Measurements from ENCODE around the gene DNASE1L2. TPM values are rescaled to one million over a fixed set of nuclear protein-coding genes. Genes with fewer than 3 reads are reported as not detected.

DNASE1L2 gene
- total and polyA plus RNA-seq, 2 of the 4 experiments (the other 2 are of a cell fraction): 0.18 to 0.75 TPM

DNA sequence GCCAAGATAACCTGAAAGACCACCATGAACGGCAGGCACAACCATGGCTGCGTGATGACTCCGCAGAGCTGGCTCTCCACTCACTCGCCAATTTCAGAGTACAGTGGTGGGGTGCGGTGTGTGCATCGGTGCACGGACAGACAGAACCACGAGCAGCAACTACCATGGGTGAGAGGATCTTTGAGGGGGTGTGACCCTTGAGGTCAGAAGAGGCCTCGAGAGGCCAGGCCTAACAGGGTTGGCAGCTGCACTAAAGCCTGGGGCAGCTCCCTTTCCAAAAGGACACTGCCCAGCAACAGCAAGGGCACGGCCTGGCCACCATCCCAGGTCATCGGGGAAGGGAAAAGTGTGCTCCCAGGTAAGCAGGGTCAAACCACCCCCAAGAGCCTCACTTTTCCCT lies 17.0 kb downstream of the DNASE1L2 start:
- dilution Hi-C loops (cut with HindIII; ENCODE audit: low sequenced_read_pairs, unreplicated experiment) (no loop called here), in situ Hi-C loops (cut with MboI; ENCODE audit: low sequenced_read_pairs) (loop anchor here (10.0 kb wide), 1 partner anchor 252 kb away; no protein-coding TSS in a partner anchor), intact Hi-C loops (cut with micrococcal nuclease) (no loop called here)
- H3K27ac ChIP-seq (ENCODE audit: insufficient read depth, low read length): no peak overlapping the region
- peaks cover 21 to 51% of the 10 kb centered on the region in 2 experiments for H3K79me1 ChIP-seq (ENCODE audit: low read depth in 1 of 2, low read length in 2 of 2)
- no peak overlapping the region for H2BK5ac ChIP-seq (ENCODE audit: low read depth, low read length, poor library complexity, severe bottlenecking)
- H2BK120ac ChIP-seq (ENCODE audit: low read depth, low read length): no peak overlapping the region
- TSS peak; percentile 75 for BruUV-seq (replicated peaks)
- H3K9me1 ChIP-seq (ENCODE audit: insufficient read depth, low read length): 0 out of 2 replicates have a peak, but pooled peaks cover 2% of the 10 kb centered on the region
- peaks cover 30% of the 10 kb centered on the region for H4K20me1 ChIP-seq (ENCODE audit: insufficient read depth, low read length)
- H3K36me3 ChIP-seq (ENCODE audit: control insufficient read depth, insufficient read depth, low read length): peaks cover 42% of the 10 kb centered on the region
- ATAC-seq (ENCODE audit: low read depth): no peak
- H3K9me3 ChIP-seq (ENCODE audit: control insufficient read depth, insufficient read depth, low read length): no peaks in the 10 kb centered on the region
- no peak for DNase-seq
- no peak overlapping the region for H2BK20ac ChIP-seq (ENCODE audit: low read depth, low read length)
- no peak overlapping the region for H4K5ac ChIP-seq (ENCODE audit: low read depth, low read length)
- peaks cover 9% of the 10 kb centered on the region for H3K4me1 ChIP-seq (ENCODE audit: control insufficient read depth, insufficient read depth, low read length)
- no peak overlapping the region for H2BK15ac ChIP-seq (ENCODE audit: low read depth, low read length)
- no peak overlapping the region for H2AK9ac ChIP-seq (replicated peaks; ENCODE audit: low read depth, low read length, poor library complexity)
- H3K4me2 ChIP-seq (ENCODE audit: low read depth, low read length): no peak overlapping the region
- H3K18ac ChIP-seq (ENCODE audit: low read depth, low read length): no peak overlapping the region
- no peak overlapping the region for H2AFZ ChIP-seq (replicated peaks; ENCODE audit: low read length, poor library complexity)
- no peak overlapping the region for H4K8ac ChIP-seq (ENCODE audit: low read depth in 2 of 2, low read length in 2 of 2)
- no peak overlapping the region for H3K9ac ChIP-seq (ENCODE audit: low read depth, low read length)
- CTCF ChIA-PET: no interaction called here
- POLR2A ChIA-PET (ENCODE audit: unreplicated experiment): no interaction called here
- WGBS, 2 experiments (ENCODE audit: extremely low coverage in 2 of 2, insufficient read length in 1 of 2): 89% methylated on average over 5 of the region's 11 CpGs; no CpG with 5 or more reads in 1 of the 2 experiments
- H3K4me3 ChIP-seq (ENCODE audit: insufficient read depth, low read depth, low read length): no peak overlapping the region
- H4K91ac ChIP-seq (ENCODE audit: insufficient read depth, low read depth, low read length): no peak overlapping the region
- H2AK5ac ChIP-seq (ENCODE audit: low read depth, low read length): no peak overlapping the region
- H3K23ac ChIP-seq (ENCODE audit: low read depth, low read length): no peak overlapping the region
- no peak overlapping the region for H3K14ac ChIP-seq (replicated peaks; ENCODE audit: low read depth, low read length)
- H3K4ac ChIP-seq (ENCODE audit: low read depth, low read length): no peak overlapping the region
- no peak overlapping the region for H3K56ac ChIP-seq (ENCODE audit: extremely low read depth, insufficient read depth, low read length)
- H3K27me3 ChIP-seq (ENCODE audit: control insufficient read depth, insufficient read depth, low read length): no peaks in the 10 kb centered on the region
- no peak for TF ChIP-seq MAZ (IDR thresholded peaks at IDR 0.05; ENCODE audit: borderline replicate concordance, low read depth, low read length)
- TF ChIP-seq MXI1 (IDR thresholded peaks at IDR 0.05; ENCODE audit: borderline replicate concordance, low read depth, low read length): no peak
- no peak for TF ChIP-seq CEBPB (IDR thresholded peaks at IDR 0.05; ENCODE audit: low read depth, low read length)
- no peak for TF ChIP-seq NFE2L2 (IDR thresholded peaks at IDR 0.05; ENCODE audit: low read depth, low read length)
- TF ChIP-seq RAD21 (IDR thresholded peaks at IDR 0.05; ENCODE audit: low read length): no peak

All from IMR-90 (cell line).